H1 (cell line): ENCODE data around the gene TWIST1. TPM values are rescaled to one million over a fixed set of nuclear protein-coding genes. Genes with fewer than 3 reads are reported as not detected.

Experiments used
- CTCF ChIA-PET: fragments of 300-600 bp; sonication (Branson Sonifier 250); formaldehyde crosslinking; loops from one replicate; lab custom pipeline; 2021; ENCODE audit not compliant: partially characterized antibody; lab: Charles Lee
- POLR2A ChIA-PET: fragments of 300-600 bp; sonication (Branson Sonifier 250); formaldehyde crosslinking; loops from one replicate; lab custom pipeline; 2021; ENCODE audit warnings: inconsistent platforms; ENCODE audit not compliant: partially characterized antibody; lab: Charles Lee
- DNase-seq, 2 experiments: peaks; one replicate each; pipeline versions ENCODE4 v3.0.0 to v3.0.0-alpha.2; 2010 to 2022; ENCODE audit warnings: low spot score in 2 of 2, low read depth in 1 of 2, mixed read lengths in 1 of 2
- FAIRE-seq: peaks from 2 replicates; lab custom pipeline; 2011; peaks lifted over from hg19 to GRCh38; lab: Jason Lieb, UNC
- H2AFZ ChIP-seq: 2 replicates; pipeline ENCODE4 v1.8.1; 2012; ENCODE audit warnings: low read length, inconsistent platforms
- H2AK5ac ChIP-seq: 2 replicates; pipeline ENCODE4 v1.6.1; 2013; ENCODE audit warnings: low read depth, low read length
- H2BK120ac ChIP-seq: replicated peaks from 2 replicates; pipeline ENCODE3; 2013; ENCODE audit warnings: low read depth, low read length, inconsistent platforms
- H2BK12ac ChIP-seq: 2 replicates; pipeline ENCODE4 v1.6.1; 2013; ENCODE audit warnings: low read depth, low read length
- H2BK15ac ChIP-seq: 2 replicates; pipeline ENCODE4 v1.6.1; 2013; ENCODE audit warnings: low read length
- H2BK20ac ChIP-seq: 2 replicates; pipeline ENCODE4 v1.6.1; 2013; ENCODE audit warnings: low read length
- H2BK5ac ChIP-seq: 2 replicates; pipeline ENCODE4 v1.6.1; 2013; ENCODE audit warnings: low read depth, low read length
- H3K14ac ChIP-seq: 2 replicates; pipeline ENCODE4 v1.6.1; 2013; ENCODE audit warnings: inconsistent platforms; ENCODE audit not compliant: insufficient read length
- H3K18ac ChIP-seq: 2 replicates; pipeline ENCODE4 v1.6.1; 2013; ENCODE audit warnings: low read length; ENCODE audit errors: extremely low read depth
- H3K23ac ChIP-seq: 2 replicates; pipeline ENCODE4 v1.6.1; 2013; ENCODE audit warnings: inconsistent platforms; ENCODE audit not compliant: insufficient read length
- H3K23me2 ChIP-seq: 2 replicates; pipeline ENCODE4 v1.6.1; 2013; ENCODE audit warnings: low read depth, low read length
- H3K27ac ChIP-seq: 2 replicates; pipeline ENCODE4 v1.6.1; 2011; ENCODE audit warnings: low read depth, low read length, inconsistent platforms
- H3K27me3 ChIP-seq, 4 experiments: replicated peaks in 1 of 4; 1 replicate in 1 of 4; 2 replicates in 3 of 4; pipeline versions ENCODE4 v1.6.1 to v1.8.1; 2011 to 2013; ENCODE audit warnings: low read length in 3 of 4, mild to moderate bottlenecking in 3 of 4, inconsistent platforms in 2 of 4, mixed read lengths in 2 of 4, moderate library complexity in 1 of 4; ENCODE audit not compliant: control insufficient read depth in 3 of 4, insufficient read depth in 3 of 4; ENCODE audit errors: extremely low read depth in 1 of 4
- H3K36me3 ChIP-seq, 4 experiments: 2 replicates each; pipeline versions ENCODE4 v1.6.1 to v1.8.1; 2011 to 2013; ENCODE audit warnings: mild to moderate bottlenecking in 4 of 4, low read length in 3 of 4, moderate library complexity in 2 of 4, control low read depth in 1 of 4, inconsistent platforms in 1 of 4; ENCODE audit not compliant: insufficient read depth in 4 of 4, control insufficient read depth in 2 of 4
- H3K4ac ChIP-seq: replicated peaks from 2 replicates; pipeline ENCODE3; 2013; ENCODE audit warnings: low read length, low read depth, mixed read lengths, inconsistent platforms; ENCODE audit not compliant: insufficient read length
- H3K4me1 ChIP-seq, 4 experiments: replicated peaks in 1 of 4; 1 replicate in 1 of 4; 2 replicates in 3 of 4; pipeline versions ENCODE4 v1.6.1 to v1.8.1; 2011 to 2013; ENCODE audit warnings: low read length in 3 of 4, inconsistent platforms in 2 of 4, mixed read lengths in 1 of 4; ENCODE audit not compliant: insufficient read depth in 4 of 4, control insufficient read depth in 3 of 4
- H3K4me2 ChIP-seq, 2 experiments: 2 replicates each; pipeline versions ENCODE4 v1.6.1 to v1.8.1; 2011 to 2013; ENCODE audit warnings: low read depth in 2 of 2, low read length in 2 of 2, control low read depth in 1 of 2, inconsistent platforms in 1 of 2, mild to moderate bottlenecking in 1 of 2; ENCODE audit not compliant: insufficient read depth in 1 of 2
- H3K4me3 ChIP-seq, 4 experiments: fragments of 200-600, 300-600 bp in 1 of 4; sonication (generic), shearing (Covaris generic), sonication (Bioruptor Twin) in 1 of 4; 2 replicates each; pipeline versions ENCODE4 v1.5.1 to v1.8.1; 2011 to 2016; ENCODE audit warnings: low read length in 4 of 4, low read depth in 3 of 4, control low read depth in 2 of 4, inconsistent platforms in 2 of 4, mild to moderate bottlenecking in 2 of 4, mixed read lengths in 1 of 4, moderate library complexity in 1 of 4; ENCODE audit not compliant: insufficient read depth in 2 of 4; ENCODE audit errors: extremely low read depth in 1 of 4
- H3K56ac ChIP-seq: replicated peaks from 2 replicates; pipeline ENCODE3; 2013; ENCODE audit warnings: low read depth, mild to moderate bottlenecking, mixed read lengths, low read length, inconsistent platforms; ENCODE audit not compliant: insufficient read length
- H3K79me1 ChIP-seq: 2 replicates; pipeline ENCODE4 v1.6.1; 2013; ENCODE audit warnings: low read depth, low read length, control low read depth
- H3K79me2 ChIP-seq, 2 experiments: 2 replicates each; pipeline versions ENCODE4 v1.6.1 to v1.8.1; 2012 to 2013; ENCODE audit warnings: low read length in 2 of 2, mild to moderate bottlenecking in 2 of 2, inconsistent platforms in 1 of 2; ENCODE audit not compliant: insufficient read depth in 2 of 2, control insufficient read depth in 1 of 2
- H3K9ac ChIP-seq, 4 experiments: replicated peaks in 1 of 4; 1 replicate in 1 of 4; 2 replicates in 3 of 4; pipeline versions ENCODE4 v1.6.1 to v1.8.1; 2011 to 2013; ENCODE audit warnings: low read depth in 3 of 4, low read length in 3 of 4, control low read depth in 2 of 4, mild to moderate bottlenecking in 2 of 4, moderate library complexity in 2 of 4, inconsistent platforms in 1 of 4; ENCODE audit errors: extremely low read depth in 1 of 4
- H3K9me3 ChIP-seq, 2 experiments: 2 replicates each; pipeline versions ENCODE4 v1.6.1 to v1.8.1; 2012 to 2013; ENCODE audit warnings: mild to moderate bottlenecking in 2 of 2, moderate library complexity in 2 of 2, control low read depth in 1 of 2, inconsistent platforms in 1 of 2, low read depth in 1 of 2, low read length in 1 of 2, mixed read lengths in 1 of 2; ENCODE audit not compliant: insufficient read depth in 2 of 2
- H4K20me1 ChIP-seq, 2 experiments: replicated peaks in 1 of 2; 2 replicates each; pipeline versions ENCODE3 to v1.8.1; 2011 to 2013; ENCODE audit warnings: inconsistent platforms in 2 of 2, low read length in 2 of 2, mild to moderate bottlenecking in 1 of 2; ENCODE audit not compliant: insufficient read depth in 2 of 2, control insufficient read depth in 1 of 2
- H4K5ac ChIP-seq: 2 replicates; pipeline ENCODE4 v1.6.1; 2013; ENCODE audit warnings: low read length, low read depth, mixed read lengths, inconsistent platforms; ENCODE audit not compliant: insufficient read length
- H4K8ac ChIP-seq: 2 replicates; pipeline ENCODE4 v1.8.0; 2013; ENCODE audit warnings: mild to moderate bottlenecking, moderate library complexity, low read length, inconsistent platforms; ENCODE audit not compliant: insufficient read depth; ENCODE audit errors: extremely low read depth
- H4K91ac ChIP-seq: replicated peaks from 2 replicates; pipeline ENCODE3; 2013; ENCODE audit warnings: low read length, mixed read lengths, inconsistent platforms; ENCODE audit not compliant: insufficient read length
- CHD1 ChIP-seq: IDR thresholded peaks from 2 replicates; pipeline ENCODE4 v1.6.1; 2012; ENCODE audit warnings: low read depth, low read length, improper control_type of control experiment
- CREB1 ChIP-seq: IDR thresholded peaks from 2 replicates; pipeline ENCODE4 v1.6.1; 2012; ENCODE audit warnings: inconsistent platforms
- EZH2 ChIP-seq: fragments of 200-600 bp; sonication (generic); IDR thresholded peaks from 2 replicates; pipeline ENCODE4 v1.7.1; 2012; ENCODE audit warnings: low read depth, mild to moderate bottlenecking, moderate library complexity, low read length, inconsistent platforms; ENCODE audit not compliant: severe bottlenecking
- HDAC6 ChIP-seq: IDR thresholded peaks from one replicate; pipeline ENCODE4 v1.7.1; 2012; ENCODE audit warnings: low read depth, mild to moderate bottlenecking, inconsistent platforms, low read length, moderate library complexity
- MAFK ChIP-seq: IDR thresholded peaks from 2 replicates; pipeline ENCODE4 v1.6.1; 2012; ENCODE audit warnings: low read depth, mild to moderate bottlenecking, improper control_type of control experiment, low read length
- RFX5 ChIP-seq: IDR thresholded peaks from 2 replicates; pipeline ENCODE4 v1.6.1; 2011; ENCODE audit warnings: low read depth, low read length, improper control_type of control experiment, borderline replicate concordance
- RNF2 ChIP-seq: fragments of 200-900, 300-1000 bp; sonication (generic); IDR thresholded peaks from 2 replicates; pipeline ENCODE4 v1.7.1; 2016; ENCODE audit warnings: borderline replicate concordance, low read depth, mild to moderate bottlenecking, antibody characterized with exemption, low read length; ENCODE audit not compliant: poor library complexity, severe bottlenecking; ENCODE audit errors: missing control alignments
- SP4 ChIP-seq: IDR thresholded peaks from 2 replicates; pipeline ENCODE4 v1.6.1; 2012; ENCODE audit warnings: low read length, inconsistent platforms
- SRF ChIP-seq: IDR thresholded peaks from 2 replicates; pipeline ENCODE4 v1.6.1; 2011; ENCODE audit warnings: mild to moderate bottlenecking, low read depth, low read length, moderate library complexity
- SUZ12 ChIP-seq: fragments of 200-600 bp; sonication (generic); IDR thresholded peaks from 2 replicates; pipeline ENCODE4 v1.6.1; 2012; ENCODE audit warnings: mild to moderate bottlenecking, inconsistent platforms, low read length, moderate library complexity, mixed read lengths
- TAF1 ChIP-seq: IDR thresholded peaks from 2 replicates; pipeline ENCODE4 v1.6.1; 2011; ENCODE audit warnings: mild to moderate bottlenecking, low read depth, low read length
- WGBS, 2 experiments: shearing (Covaris generic) in 1 of 2; methylation state at CpG; one replicate each; pipeline versions ENCODE4 v1.1.6 to v1.1.7; 2013 to 2015; ENCODE audit warnings: low lambda C conversion rate in 2 of 2, mixed read lengths in 2 of 2, inconsistent platforms in 1 of 2, low coverage in 1 of 2, missing lambda C conversion rate in 1 of 2; ENCODE audit not compliant: insufficient replicate concordance in 2 of 2, insufficient coverage in 1 of 2, insufficient read length in 1 of 2; ENCODE audit errors: extremely low coverage in 1 of 2, missing lambda C conversion rate in 1 of 2; 5-methylcytosine and 5-hydroxymethylcytosine counted together
- polyA plus RNA-seq, 7 experiments: library from polyadenylated mRNA; depleted of rRNA in 3 of 7; stranded (reverse) in 5 of 7; unstranded in 2 of 7; fragments of >200 nt in 5 of 7; fragments of 200-250 nt in 2 of 7; gene quantifications; 1 replicate in 5 of 7; 2 replicates in 1 of 7; 4 replicates in 1 of 7; pipeline versions ENCODE4 v1.2.1 to v1.2.3, GENCODE V29; 2011 to 2013; ENCODE audit warnings: missing spikeins in 2 of 7, mixed read lengths in 2 of 7
- total RNA-seq: library from RNA; stranded (reverse); fragmentation: NEBNext Ultra II Directional; extraction: Animal tissue kit (Norgen Biotek cat#: 25700); gene quantifications from 2 replicates; pipeline ENCODE4 v1.2.1, GENCODE V29; 2021
- TF ChIP-seq, protein P1 (sequence below): IDR thresholded peaks from 2 replicates; pipeline ENCODE4 v1.6.1; 2011; ENCODE audit warnings: low read depth, mild to moderate bottlenecking, low read length; ENCODE audit not compliant: insufficient read depth

The TWIST1 gene
- total and polyA plus RNA-seq, 2 of the 8 experiments (the other 6 are each of a cell fraction or from before 2014, with no cell fraction given): 0.29 to 0.52 TPM

GRCh38 chr7:19119870-19120486, 2.5 kb upstream of the TWIST1 start:
- Histone ChIP-seq H2AFZ (no peak overlapping the region), H3K9me3 (no peaks in the 10 kb centered on the region), H3K4ac (no peak overlapping the region), H2BK5ac (no peak overlapping the region), H3K56ac (no peak overlapping the region), H2BK15ac (no peak overlapping the region), H3K27ac (no peak overlapping the region), H2AK5ac (no peak overlapping the region), H3K79me1 (no peaks in the 10 kb centered on the region), H3K18ac (no peak overlapping the region), H2BK12ac (no peak overlapping the region), H3K4me2 (peak overlapping the region; percentile 29 to 98; a peak in 3 of 4 replicates), H3K4me1 (peaks cover 5 to 17% (median 14%) of the 10 kb centered on the region in 4 experiments), H2BK20ac (no peak overlapping the region), H4K5ac (no peak overlapping the region), H3K9ac (no peak overlapping the region), H3K79me2 (no peaks in the 10 kb centered on the region), H3K36me3 (no peaks in the 10 kb centered on the region), H4K20me1 (peaks cover 0 to 7% of the 10 kb centered on the region in 2 experiments), H3K14ac (no peak overlapping the region), H4K91ac (no peak overlapping the region), H3K27me3 (peaks cover 45 to 67% (median 59%) of the 10 kb centered on the region in 4 experiments), H3K4me3 (peak overlapping the region in 1 of 4 experiments; percentile 69; a peak in 2 of 8 replicates), H3K23ac (no peak overlapping the region), H3K23me2 (peaks cover 15% of the 10 kb centered on the region; the same call in 1 of the 2 replicates), H2BK120ac (no peak overlapping the region), H4K8ac (no peak overlapping the region)
- FAIRE-seq (peak; percentile 55), DNase-seq (no peak)
- ChIA-PET POLR2A (interaction anchor here (1.5 to 4.9 kb wide), 3 partner anchors 13 to 26 kb away, joined by 5 to 41 read pairs (median 7); partner anchors contain the start of gene FERD3L), CTCF (interaction anchor here (0.6 to 8.2 kb wide), 10 partner anchors 11 to 338 kb away, joined by 3 to 72 read pairs (median 6); partner anchors contain the start of gene FERD3L)
- WGBS, 2 experiments: 9% methylated on average over 10 of the region's 10 CpGs; no CpG with 5 or more reads in 1 of the 2 experiments
- peak; percentile 58 for TF ChIP-seq EZH2
- TF ChIP-seq, protein P1, sequence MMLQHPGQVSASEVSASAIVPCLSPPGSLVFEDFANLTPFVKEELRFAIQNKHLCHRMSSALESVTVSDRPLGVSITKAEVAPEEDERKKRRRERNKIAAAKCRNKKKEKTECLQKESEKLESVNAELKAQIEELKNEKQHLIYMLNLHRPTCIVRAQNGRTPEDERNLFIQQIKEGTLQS: no peak
- no peak for TF ChIP-seq TAF1
- peak; percentile 87 for TF ChIP-seq RNF2
- TF ChIP-seq CHD1: no peak
- 0 out of 2 replicates have a peak, but pooled peaks have one; percentile 25 for TF ChIP-seq MAFK
- TF ChIP-seq HDAC6: no peak
- no peak for TF ChIP-seq CREB1
- TF ChIP-seq SRF: no peak
- TF ChIP-seq SP4: no peak
- TF ChIP-seq RFX5: no peak
- TF ChIP-seq SUZ12: peak; percentile 64
